MCF 10A (cell line): ENCODE data around the gene SCAF11. TPM values are rescaled to one million over a fixed set of nuclear protein-coding genes. Genes with fewer than 3 reads are reported as not detected.
A peak's percentile ranks its signal among the peaks of the same experiment; 100 is the strongest.

Source experiments
- BruUV-seq: library from RNA; stranded (reverse); fragments of 400-500 nt; replicated peaks from 2 replicates; lab custom pipeline; 2021; lab: Mats Ljungman, UMichigan
- CTCF ChIA-PET: fragments of 300-600 bp; sonication (Branson Sonifier 250); formaldehyde crosslinking; extraction: SDS; loops from one replicate; lab custom pipeline; 2021; ENCODE audit warnings: antibody characterized with exemption, inconsistent platforms; lab: Yijun Ruan, JAX
- POLR2A ChIA-PET: fragments of 300-600, 350-650 bp; sonication (Branson Sonifier 250); formaldehyde crosslinking; extraction: SDS; loops from one replicate; lab custom pipeline; 2020; ENCODE audit warnings: antibody characterized with exemption, inconsistent platforms; lab: Yijun Ruan, JAX
- DNase-seq: peaks from one replicate; pipeline ENCODE4 v3.0.0-alpha.2; 2018; ENCODE audit not compliant: unreplicated experiment
- H3K27ac Mint-ChIP-seq: one replicate; pipeline ENCODE4 v1.8.0; 2022; ENCODE audit warnings: mild to moderate bottlenecking, low read depth, mixed read lengths; ENCODE audit not compliant: unreplicated experiment
- H3K27me3 Mint-ChIP-seq: one replicate; pipeline ENCODE4 v1.8.0; 2022; ENCODE audit warnings: mixed read lengths; ENCODE audit not compliant: insufficient read depth, unreplicated experiment
- H3K36me3 Mint-ChIP-seq: one replicate; pipeline ENCODE4 v1.8.0; 2022; ENCODE audit warnings: mild to moderate bottlenecking, moderate library complexity, mixed read lengths; ENCODE audit not compliant: insufficient read depth, unreplicated experiment
- H3K4me1 Mint-ChIP-seq: one replicate; pipeline ENCODE4 v1.8.0; 2022; ENCODE audit warnings: mixed read lengths; ENCODE audit not compliant: insufficient read depth, unreplicated experiment
- H3K4me3 Mint-ChIP-seq: one replicate; pipeline ENCODE4 v1.8.0; 2022; ENCODE audit warnings: mild to moderate bottlenecking, moderate library complexity, mixed read lengths; ENCODE audit not compliant: unreplicated experiment
- H3K9me3 Mint-ChIP-seq: one replicate; pipeline ENCODE4 v1.8.0; 2022; ENCODE audit warnings: mixed read lengths; ENCODE audit not compliant: unreplicated experiment
- intact Hi-C: fragments of 100-400 bp; cut with micrococcal nuclease; formaldehyde crosslinking; loops from 2 replicates; pipeline ENCODE4 v1.14.1; 2022
- total RNA-seq: library from RNA; stranded (reverse); gene quantifications from 2 replicates; pipeline ENCODE4 v1.2.3, GENCODE V29; 2022
- TF ChIP-seq, protein P1 (sequence below): fragments of 200-600 bp; IDR thresholded peaks from one replicate; pipeline ENCODE4 v1.8.0; 2022; ENCODE audit warnings: antibody characterized with exemption, mild to moderate bottlenecking; ENCODE audit not compliant: unreplicated experiment

The SCAF11 gene
- total RNA-seq, 1 experiment from 2014 or later: 107 TPM

DNA sequence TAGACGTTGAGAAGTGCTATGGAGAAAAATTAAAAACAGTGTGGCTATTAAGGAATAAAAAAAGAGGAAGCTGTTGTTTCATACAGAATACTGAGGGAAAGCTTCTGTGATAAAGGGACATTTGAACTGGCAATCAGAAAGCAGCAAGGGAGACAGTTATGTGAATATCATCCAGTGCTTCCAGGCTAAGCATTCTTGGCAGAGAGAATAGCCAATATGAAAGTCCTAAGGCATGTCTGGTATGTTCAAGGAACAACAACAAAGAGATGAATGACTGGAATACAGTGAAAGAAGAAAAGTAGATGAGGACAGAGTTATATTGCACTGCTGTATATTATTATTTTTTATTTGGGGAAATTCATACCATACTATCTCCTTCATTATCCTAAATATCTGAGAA is 23.9 kb downstream of the SCAF11 start:
- BruUV-seq: no TSS peak
- intact Hi-C loops: no loop called here

DNA sequence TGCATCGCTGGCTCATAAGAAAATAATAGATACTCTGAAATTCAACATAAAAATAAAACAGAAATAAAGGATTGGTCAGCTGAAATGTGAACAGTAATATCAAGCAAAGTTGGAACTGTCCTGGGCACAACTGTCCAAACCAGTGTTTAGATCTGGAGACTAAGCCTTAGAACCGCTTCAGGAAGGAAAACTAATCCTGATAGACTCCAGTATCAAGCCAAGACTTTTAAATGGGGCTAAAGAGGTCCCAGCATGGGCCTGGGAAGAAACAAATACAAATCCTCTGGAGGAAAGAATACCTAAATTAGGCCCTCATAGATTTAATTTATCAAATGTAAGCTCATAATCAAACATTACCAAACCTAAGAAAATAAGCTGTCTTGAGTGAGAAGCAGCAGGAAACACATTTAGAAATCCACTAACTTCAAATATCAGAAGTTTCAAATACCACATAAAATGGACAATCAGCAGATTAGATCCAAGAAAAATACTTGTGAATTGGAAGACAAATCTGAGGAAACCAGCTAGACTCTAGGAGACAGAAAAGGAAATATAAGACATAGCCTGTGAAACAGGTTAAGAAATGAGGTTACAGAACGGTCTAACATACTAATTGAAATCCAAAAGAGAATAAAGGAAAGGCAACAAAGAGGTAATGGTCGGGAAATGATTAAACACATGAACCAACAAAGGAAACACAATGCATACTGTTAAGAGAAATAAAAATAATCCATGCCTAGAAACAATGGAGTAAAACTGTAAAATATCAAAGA is 27.6 kb downstream of the SCAF11 start:
- intact Hi-C loops: no loop called here
- TSS peak; percentile 9 for BruUV-seq
- H3K36me3 Mint-ChIP-seq: peaks cover 38% of the 10 kb centered on the region

More for the DNA sequence above, 23.9 kb downstream of the SCAF11 start:
- Mint-ChIP-seq H3K9me3 (peaks cover 9% of the 10 kb centered on the region), H3K36me3 (peaks cover 24% of the 10 kb centered on the region), H3K4me3 (no peak overlapping the region), H3K27ac (no peak overlapping the region), H3K27me3 (no peaks in the 10 kb centered on the region), H3K4me1 (peaks cover 29% of the 10 kb centered on the region)
- ChIA-PET POLR2A (interaction anchor here (0.7 kb wide), 2 partner anchors 53 to 228 kb away, joined by 3 to 4 read pairs; no protein-coding TSS in a partner anchor), CTCF (no interaction called here)
- DNase-seq: peak; percentile 7
- TF ChIP-seq, protein P1, sequence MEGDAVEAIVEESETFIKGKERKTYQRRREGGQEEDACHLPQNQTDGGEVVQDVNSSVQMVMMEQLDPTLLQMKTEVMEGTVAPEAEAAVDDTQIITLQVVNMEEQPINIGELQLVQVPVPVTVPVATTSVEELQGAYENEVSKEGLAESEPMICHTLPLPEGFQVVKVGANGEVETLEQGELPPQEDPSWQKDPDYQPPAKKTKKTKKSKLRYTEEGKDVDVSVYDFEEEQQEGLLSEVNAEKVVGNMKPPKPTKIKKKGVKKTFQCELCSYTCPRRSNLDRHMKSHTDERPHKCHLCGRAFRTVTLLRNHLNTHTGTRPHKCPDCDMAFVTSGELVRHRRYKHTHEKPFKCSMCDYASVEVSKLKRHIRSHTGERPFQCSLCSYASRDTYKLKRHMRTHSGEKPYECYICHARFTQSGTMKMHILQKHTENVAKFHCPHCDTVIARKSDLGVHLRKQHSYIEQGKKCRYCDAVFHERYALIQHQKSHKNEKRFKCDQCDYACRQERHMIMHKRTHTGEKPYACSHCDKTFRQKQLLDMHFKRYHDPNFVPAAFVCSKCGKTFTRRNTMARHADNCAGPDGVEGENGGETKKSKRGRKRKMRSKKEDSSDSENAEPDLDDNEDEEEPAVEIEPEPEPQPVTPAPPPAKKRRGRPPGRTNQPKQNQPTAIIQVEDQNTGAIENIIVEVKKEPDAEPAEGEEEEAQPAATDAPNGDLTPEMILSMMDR: no peak

DNA sequence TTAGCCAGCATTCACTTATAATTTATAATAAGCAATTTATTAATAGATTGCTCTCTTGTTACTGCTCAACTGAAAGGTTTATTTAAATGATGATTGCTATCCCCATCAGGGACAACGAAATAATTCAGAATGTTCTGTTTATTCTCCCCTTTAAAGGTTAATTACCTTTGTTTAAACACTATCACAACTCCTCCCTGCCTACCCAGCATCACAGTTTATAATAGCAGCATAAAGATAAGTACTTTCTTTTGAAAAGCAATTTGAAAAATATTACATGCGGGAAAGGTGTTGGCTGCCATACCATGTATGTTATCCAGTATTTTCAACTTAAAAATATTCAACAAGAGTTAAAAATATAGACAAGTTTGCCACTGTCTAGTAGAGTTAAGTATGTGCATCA is 30.6 kb downstream of the SCAF11 start:
- no peak overlapping the region for H3K4me3 Mint-ChIP-seq
- H3K9me3 Mint-ChIP-seq: peaks cover 9% of the 10 kb centered on the region
- ChIA-PET POLR2A (no interaction called here), CTCF (no interaction called here)
- H3K27me3 Mint-ChIP-seq: no peaks in the 10 kb centered on the region
- BruUV-seq: no TSS peak
- H3K4me1 Mint-ChIP-seq: peaks cover 9% of the 10 kb centered on the region
- TF ChIP-seq, protein P1: no peak
- no peak for DNase-seq
- H3K36me3 Mint-ChIP-seq: peaks cover 38% of the 10 kb centered on the region
- intact Hi-C loops: no loop called here
- no peak overlapping the region for H3K27ac Mint-ChIP-seq

More for the DNA sequence above, 27.6 kb downstream of the SCAF11 start:
- ChIA-PET POLR2A (no interaction called here), CTCF (no interaction called here)
- no peak for DNase-seq
- Mint-ChIP-seq H3K4me1 (peaks cover 24% of the 10 kb centered on the region), H3K9me3 (peaks cover 9% of the 10 kb centered on the region), H3K4me3 (no peak overlapping the region), H3K27ac (no peak overlapping the region), H3K27me3 (no peaks in the 10 kb centered on the region)
- TF ChIP-seq, protein P1: no peak

DNA sequence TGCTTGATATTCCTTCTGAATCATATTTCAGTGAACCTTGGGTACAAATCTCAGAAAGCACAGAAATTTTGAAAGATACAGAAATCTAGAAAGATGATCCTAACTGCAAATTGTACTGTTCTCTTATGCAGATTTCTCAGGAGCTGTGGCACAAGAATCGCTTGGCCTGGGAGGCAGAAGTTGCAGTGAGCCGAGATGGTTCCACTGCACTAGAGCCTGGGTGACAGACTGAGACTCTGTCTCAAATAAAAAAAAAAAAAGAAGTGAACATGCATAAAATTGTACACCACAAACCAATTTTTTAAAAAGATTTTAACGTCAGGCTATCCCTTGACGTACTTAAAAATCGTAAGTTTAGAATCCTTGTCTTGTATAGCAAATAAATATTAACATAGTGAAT is 31.3 kb downstream of the SCAF11 start:
- Mint-ChIP-seq H3K27me3 (no peaks in the 10 kb centered on the region), H3K4me1 (peaks cover 7% of the 10 kb centered on the region), H3K9me3 (peaks cover 9% of the 10 kb centered on the region), H3K36me3 (peaks cover 33% of the 10 kb centered on the region), H3K4me3 (no peak overlapping the region), H3K27ac (no peak overlapping the region)
- CTCF ChIA-PET: no interaction called here
- intact Hi-C loops: no loop called here
- BruUV-seq: no TSS peak
- POLR2A ChIA-PET: interaction anchor here (0.6 kb wide), 1 partner anchor 96 kb away, joined by 3 read pairs; no protein-coding TSS in a partner anchor
- TF ChIP-seq, protein P1: no peak
- DNase-seq: no peak
